ENCODE data around the gene BICDL1. TPM values are rescaled to one million over a fixed set of nuclear protein-coding genes. Genes with fewer than 3 reads are reported as not detected.
"Not testable (repeated sequence)": the region's sequence is repeated elsewhere in the genome, so short reads cannot be mapped to it uniquely, and the experiment has no call there.

Gene BICDL1
- total RNA-seq, 2 experiments from 2014 or later, result 98.5 to 100 TPM

DNA sequence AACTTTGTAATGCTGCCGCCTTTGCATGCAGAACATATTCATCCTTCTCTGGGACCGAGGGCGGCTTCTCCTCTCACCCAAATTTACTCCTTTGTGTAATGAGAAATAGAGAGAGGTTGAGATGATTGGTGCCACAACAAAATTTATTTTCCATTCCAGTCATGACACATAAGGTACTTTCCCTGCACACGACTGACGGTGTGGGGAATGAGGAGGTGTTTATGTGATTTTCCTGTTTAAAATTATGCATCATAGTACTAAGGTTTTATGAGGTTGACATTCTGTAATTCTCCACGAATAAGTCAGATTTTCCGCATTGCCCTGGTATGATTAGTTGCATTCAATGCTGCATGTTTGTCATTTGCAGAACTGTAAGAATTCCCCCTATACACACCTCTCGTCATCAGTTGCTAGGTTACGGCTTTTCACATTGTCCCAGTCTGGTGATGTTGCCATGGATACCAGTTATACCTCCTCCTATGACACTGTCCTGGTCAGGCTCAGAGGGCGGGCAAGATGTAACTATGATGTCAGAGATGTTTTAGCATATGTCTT lies 23.1 kb downstream of the BICDL1 start:
- DNase-seq, result no peak
- Mint-ChIP-seq H3K36me3 (peaks cover 23% of the 10 kb centered on the region), H3K27ac (peak overlapping the region; percentile 90), H3K4me3 (peak overlapping the region; percentile 72), H3K9me3 (peaks cover 1% of the 10 kb centered on the region), H3K27me3 (no peaks in the 10 kb centered on the region), H3K4me1 (peaks cover 61% of the 10 kb centered on the region)
- ATAC-seq (ENCODE audit: low read depth), result peak; percentile 50
- POLR2A ChIA-PET, result no interaction called here

DNA sequence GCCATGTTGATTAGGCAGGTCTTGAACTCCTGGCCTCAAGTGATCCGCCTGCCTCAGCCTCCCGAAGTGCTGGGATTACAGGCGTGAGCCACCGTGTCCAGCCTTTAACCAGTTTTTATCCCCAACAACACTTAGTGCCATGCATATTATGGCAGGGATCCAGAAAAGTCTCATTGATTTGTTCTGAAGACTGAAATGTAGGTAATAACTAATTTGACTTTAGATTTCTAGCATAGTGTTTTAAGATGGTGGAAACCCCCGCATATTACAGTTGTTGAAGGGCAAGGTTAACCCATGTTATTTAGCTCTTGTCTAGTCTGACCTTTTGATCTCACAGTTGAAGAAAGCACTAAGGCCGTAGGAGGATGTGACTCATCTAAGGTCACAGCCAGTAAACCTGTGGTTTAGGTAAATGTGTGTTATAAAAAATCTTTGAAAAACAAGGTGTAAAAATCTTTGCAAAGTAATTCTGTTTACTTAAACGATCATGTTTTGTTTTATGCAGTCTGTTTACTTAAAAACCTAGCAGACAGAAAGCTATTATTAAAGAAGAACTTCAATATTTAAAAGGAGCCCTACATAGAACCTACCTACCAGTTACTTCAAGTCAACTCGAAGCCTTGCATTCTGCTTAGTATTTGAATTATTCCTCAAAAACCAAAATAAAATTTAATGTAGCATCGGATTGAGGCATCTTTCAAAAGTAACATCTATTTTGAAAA lies 24.8 kb downstream of the BICDL1 start:
- Mint-ChIP-seq H3K27ac (peak overlapping the region; percentile 88), H3K4me3 (peak overlapping the region; percentile 55), H3K27me3 (no peaks in the 10 kb centered on the region), H3K36me3 (peaks cover 16% of the 10 kb centered on the region), H3K9me3 (peaks cover 1% of the 10 kb centered on the region), H3K4me1 (peaks cover 49% of the 10 kb centered on the region)
- DNase-seq (no peak), ATAC-seq (ENCODE audit: low read depth) (peak; percentile 84)
- POLR2A ChIA-PET, result interaction anchor here (0.6 to 4.2 kb wide), 7 partner anchors 9 to 279 kb away, joined by 3 to 34 read pairs (median 5); partner anchors contain the start of genes BICDL1, RAB35, RNU4-1 and RNU4-2

DNA sequence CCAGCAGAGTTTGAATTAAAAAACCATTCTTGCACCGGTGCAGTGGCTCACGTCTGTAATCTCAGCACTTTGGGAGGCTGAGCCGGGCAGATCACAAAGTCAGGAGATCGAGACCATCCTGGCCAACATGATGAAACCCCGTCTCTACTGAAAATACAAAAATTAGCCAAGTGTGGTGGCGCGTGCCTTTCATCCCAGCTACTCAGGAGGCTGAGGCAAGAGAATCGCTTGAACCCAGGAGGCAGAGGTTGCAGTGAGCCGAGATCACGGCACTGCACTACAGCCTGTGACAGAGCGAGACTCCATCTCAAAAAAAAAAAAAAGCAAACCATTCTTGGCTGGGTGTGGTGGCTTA lies 25.3 kb downstream of the BICDL1 start:
- Mint-ChIP-seq H3K27ac (peak overlapping the region; percentile 88), H3K4me1 (peaks cover 47% of the 10 kb centered on the region), H3K36me3 (peaks cover 15% of the 10 kb centered on the region), H3K4me3 (peak overlapping the region; percentile 55)
- POLR2A ChIA-PET, result interaction anchor here (0.7 to 4.2 kb wide), 6 partner anchors 8 to 279 kb away, joined by 3 to 34 read pairs (median 5); partner anchors contain the start of genes BICDL1, RAB35, RNU4-1 and RNU4-2
- DNase-seq; ATAC-seq (ENCODE audit: low read depth); H3K27me3 Mint-ChIP-seq; H3K9me3 Mint-ChIP-seq: not testable (repeated sequence)

- POLR2A ChIA-PET, result interaction anchor here (0.5 to 4.2 kb wide), 5 partner anchors 8 to 276 kb away, joined by 3 to 34 read pairs (median 4); partner anchors contain the start of genes BICDL1, RNU4-2 and RPLP0
Measured at GRCh38 chr12:120015313-120015712, 26.3 kb downstream of the BICDL1 start.

DNA sequence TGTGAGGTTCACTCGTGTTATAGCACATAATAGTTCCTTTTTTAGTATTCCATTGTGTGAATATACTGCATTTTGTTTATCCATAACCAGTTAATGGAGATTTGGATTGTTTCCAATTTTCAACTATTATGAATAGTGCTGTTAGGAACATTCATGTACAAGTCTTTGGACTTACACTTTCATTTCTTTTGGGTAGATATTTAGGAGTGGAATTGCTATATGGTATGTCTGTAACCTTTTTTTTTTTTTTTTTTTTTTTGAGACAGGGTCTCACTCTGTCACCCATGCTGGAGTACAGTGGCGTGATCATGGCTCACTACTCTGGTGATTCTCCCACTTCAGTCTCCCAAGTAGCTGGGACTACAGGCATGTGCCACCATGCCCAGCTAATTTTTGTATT lies 27.2 kb downstream of the BICDL1 start:
- Mint-ChIP-seq H3K36me3 (peaks cover 19% of the 10 kb centered on the region), H3K4me3 (peak overlapping the region; percentile 21), H3K4me1 (peaks cover 39% of the 10 kb centered on the region), H3K27ac (peak overlapping the region; percentile 84)
- POLR2A ChIA-PET, result interaction anchor here (1.5 to 4.2 kb wide), 2 partner anchors 9 to 27 kb away, joined by 4 to 34 read pairs; partner anchors contain the start of gene BICDL1
- ATAC-seq (ENCODE audit: low read depth); DNase-seq; H3K9me3 Mint-ChIP-seq; H3K27me3 Mint-ChIP-seq: not testable (repeated sequence)

More at GRCh38 chr12:120015313-120015712, 26.3 kb downstream of the BICDL1 start:
- Mint-ChIP-seq H3K36me3 (peaks cover 13% of the 10 kb centered on the region), H3K9me3 (peaks cover 1% of the 10 kb centered on the region), H3K4me3 (peak overlapping the region; percentile 62), H3K4me1 (peaks cover 48% of the 10 kb centered on the region), H3K27me3 (no peaks in the 10 kb centered on the region), H3K27ac (peak overlapping the region; percentile 88)
- peak; percentile 11 for ATAC-seq (ENCODE audit: low read depth)
- DNase-seq, result no peak

- no peak overlapping the region for H3K4me3 Mint-ChIP-seq
- peaks cover 4% of the 10 kb centered on the region for H3K9me3 Mint-ChIP-seq
- no peak overlapping the region for H3K27ac Mint-ChIP-seq
- ATAC-seq (ENCODE audit: low read depth) (no peak), DNase-seq (no peak)
- peaks cover 21% of the 10 kb centered on the region for H3K4me1 Mint-ChIP-seq
- POLR2A ChIA-PET, result no interaction called here
- H3K36me3 Mint-ChIP-seq, result peaks cover 30% of the 10 kb centered on the region
- no peaks in the 10 kb centered on the region for H3K27me3 Mint-ChIP-seq
Measured at GRCh38 chr12:120019197-120019596, 30.2 kb downstream of the BICDL1 start.

- no peak overlapping the region for H3K4me3 Mint-ChIP-seq
- POLR2A ChIA-PET, result no interaction called here
- peaks cover 36% of the 10 kb centered on the region for H3K36me3 Mint-ChIP-seq
- peaks cover 8% of the 10 kb centered on the region for H3K9me3 Mint-ChIP-seq
- no peaks in the 10 kb centered on the region for H3K27me3 Mint-ChIP-seq
- DNase-seq (no peak), ATAC-seq (ENCODE audit: low read depth) (no peak)
- peaks cover 14% of the 10 kb centered on the region for H3K4me1 Mint-ChIP-seq
- no peak overlapping the region for H3K27ac Mint-ChIP-seq
Measured at GRCh38 chr12:120019938-120020337, 30.9 kb downstream of the BICDL1 start.

DNA sequence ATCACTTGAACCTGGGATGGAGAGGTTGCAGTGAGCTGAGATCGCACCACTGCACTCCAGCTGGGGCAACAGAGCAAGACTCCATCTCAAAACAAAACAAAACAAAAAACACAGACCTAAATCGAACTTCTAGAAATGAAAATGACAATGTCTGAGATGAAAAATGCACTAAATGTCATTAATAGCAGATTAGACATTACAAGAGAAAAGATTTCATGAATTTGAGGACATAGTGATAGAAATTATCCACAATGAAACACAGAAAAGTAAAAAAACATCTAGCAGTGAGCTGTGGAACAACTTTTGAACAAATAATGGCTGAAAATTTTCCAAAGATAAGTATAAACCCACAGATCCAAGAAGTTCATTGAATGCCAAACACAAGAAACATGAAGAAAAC lies 35.2 kb downstream of the BICDL1 start:
- POLR2A ChIA-PET, result interaction anchor here (0.6 kb wide), 1 partner anchor 54 kb away, joined by 3 read pairs; no protein-coding TSS in a partner anchor
- no peaks in the 10 kb centered on the region for H3K27me3 Mint-ChIP-seq
- H3K36me3 Mint-ChIP-seq, result peaks cover 42% of the 10 kb centered on the region
- H3K4me1 Mint-ChIP-seq, result peaks cover 2% of the 10 kb centered on the region
- DNase-seq, result no peak
- no peak for ATAC-seq (ENCODE audit: low read depth)
- H3K4me3 Mint-ChIP-seq, result no peak overlapping the region
- peaks cover 7% of the 10 kb centered on the region for H3K9me3 Mint-ChIP-seq
- H3K27ac Mint-ChIP-seq, result no peak overlapping the region

GRCh38 chr12:120025640-120026039 lies 36.6 kb downstream of the BICDL1 start:
- Mint-ChIP-seq H3K36me3 (peaks cover 39% of the 10 kb centered on the region), H3K4me1 (no peaks in the 10 kb centered on the region), H3K27ac (no peak overlapping the region), H3K9me3 (peaks cover 7% of the 10 kb centered on the region), H3K27me3 (no peaks in the 10 kb centered on the region), H3K4me3 (no peak overlapping the region)
- POLR2A ChIA-PET, result no interaction called here
- ATAC-seq (ENCODE audit: low read depth) (no peak), DNase-seq (no peak)

DNA sequence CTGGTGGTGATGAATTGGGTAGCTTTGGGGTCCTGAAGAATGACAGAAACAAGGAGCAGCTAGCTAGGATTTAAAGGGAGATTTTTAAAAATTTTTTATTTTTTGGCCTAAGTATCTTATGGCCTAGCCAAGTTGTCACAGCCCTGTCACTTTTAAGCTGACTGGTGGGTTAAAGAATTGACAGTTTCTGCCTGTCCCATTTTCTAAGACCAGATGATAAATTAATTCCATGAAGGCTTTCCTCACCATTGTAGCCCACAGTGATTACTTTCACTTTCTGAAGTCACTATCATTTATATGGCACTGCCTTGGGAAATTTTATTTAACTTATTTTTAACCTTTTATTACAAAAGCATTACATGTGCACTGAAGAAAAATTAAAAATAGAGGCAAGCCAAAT lies 43.2 kb downstream of the BICDL1 start:
- H3K27ac Mint-ChIP-seq, result no peak overlapping the region
- peaks cover 4% of the 10 kb centered on the region for H3K4me1 Mint-ChIP-seq
- POLR2A ChIA-PET, result interaction anchor here (0.6 kb wide), 1 partner anchor 11 kb away, joined by 3 read pairs; no protein-coding TSS in a partner anchor
- ATAC-seq (ENCODE audit: low read depth) (no peak), DNase-seq (no peak)
- peaks cover 11% of the 10 kb centered on the region for H3K36me3 Mint-ChIP-seq
- no peaks in the 10 kb centered on the region for H3K9me3 Mint-ChIP-seq
- no peaks in the 10 kb centered on the region for H3K27me3 Mint-ChIP-seq
- no peak overlapping the region for H3K4me3 Mint-ChIP-seq

GRCh38 chr12:120037851-120038250 lies 48.8 kb downstream of the BICDL1 start:
- DNase-seq, result no peak
- no peak for ATAC-seq (ENCODE audit: low read depth)

DNA sequence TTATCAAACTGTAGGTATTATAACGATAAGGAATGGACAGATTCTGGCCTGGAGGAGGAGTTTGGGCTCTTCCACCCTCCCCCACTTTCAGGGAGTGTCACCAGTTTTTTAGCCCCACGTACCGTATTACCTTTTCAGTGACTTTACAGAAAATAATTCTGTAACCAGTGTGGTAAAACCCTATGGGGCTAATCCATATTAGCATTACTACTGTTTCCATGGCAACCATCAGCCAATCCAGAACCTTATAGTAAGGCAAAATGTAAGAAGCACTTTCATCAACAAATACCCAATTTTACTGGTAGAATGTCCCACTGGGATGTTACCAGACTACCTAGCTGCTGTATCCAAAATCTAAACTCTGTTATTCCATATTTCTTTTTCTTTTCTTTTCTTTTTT lies 50.7 kb downstream of the BICDL1 start:
- no peaks in the 10 kb centered on the region for H3K27me3 Mint-ChIP-seq
- no peak overlapping the region for H3K27ac Mint-ChIP-seq
- peaks cover 8% of the 10 kb centered on the region for H3K4me1 Mint-ChIP-seq
- H3K9me3 Mint-ChIP-seq, result no peaks in the 10 kb centered on the region
- POLR2A ChIA-PET, result no interaction called here
- DNase-seq (no peak), ATAC-seq (ENCODE audit: low read depth) (no peak)
- H3K4me3 Mint-ChIP-seq, result no peak overlapping the region
- H3K36me3 Mint-ChIP-seq, result peaks cover 17% of the 10 kb centered on the region

More at GRCh38 chr12:120037851-120038250, 48.8 kb downstream of the BICDL1 start:
- no peaks in the 10 kb centered on the region for H3K9me3 Mint-ChIP-seq
- no peak overlapping the region for H3K4me3 Mint-ChIP-seq
- no peaks in the 10 kb centered on the region for H3K27me3 Mint-ChIP-seq
- peaks cover 9% of the 10 kb centered on the region for H3K36me3 Mint-ChIP-seq
- no peak overlapping the region for H3K27ac Mint-ChIP-seq
- H3K4me1 Mint-ChIP-seq, result peaks cover 8% of the 10 kb centered on the region
- POLR2A ChIA-PET, result no interaction called here

- peak overlapping the region; percentile 24 for H3K27ac Mint-ChIP-seq
- DNase-seq (no peak), ATAC-seq (ENCODE audit: low read depth) (no peak)
- no peaks in the 10 kb centered on the region for H3K27me3 Mint-ChIP-seq
- POLR2A ChIA-PET, result interaction anchor here (1.0 to 2.0 kb wide), 2 partner anchors 52 to 160 kb away, joined by 3 to 5 read pairs; partner anchors contain the start of gene RPLP0
- H3K36me3 Mint-ChIP-seq, result peaks cover 18% of the 10 kb centered on the region
- no peaks in the 10 kb centered on the region for H3K9me3 Mint-ChIP-seq
- H3K4me3 Mint-ChIP-seq, result no peak overlapping the region
- H3K4me1 Mint-ChIP-seq, result peaks cover 8% of the 10 kb centered on the region
Measured at GRCh38 chr12:120041386-120042231, 52.6 kb downstream of the BICDL1 start.
